Measurements from ENCODE around the gene MAN2A1.

Gene MAN2A1

DNA sequence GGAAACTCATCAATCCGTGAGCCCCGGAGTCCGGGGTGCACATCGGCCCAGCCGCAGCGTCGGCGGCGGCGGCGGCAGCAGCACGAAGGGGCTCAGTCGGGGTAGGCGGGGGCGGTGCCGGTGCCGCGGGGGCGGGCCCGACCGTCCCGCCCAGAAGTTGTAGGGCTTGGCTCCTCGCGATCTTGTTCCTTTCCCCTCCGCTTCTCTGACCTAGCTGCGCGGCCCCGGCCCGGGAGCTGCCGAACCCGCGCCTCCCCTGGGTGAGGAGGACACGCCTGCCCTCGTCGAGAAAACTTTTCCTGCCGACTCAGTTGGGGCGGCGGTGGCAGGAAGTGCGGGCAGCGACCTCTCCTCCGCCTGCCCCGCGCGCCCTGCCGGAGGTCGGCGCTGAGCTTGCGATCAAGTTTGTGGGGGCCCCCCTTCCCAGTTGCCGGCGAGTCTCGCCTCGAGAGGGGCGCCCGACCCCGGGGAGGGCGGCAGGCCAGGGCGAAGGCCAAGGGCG, at the start of gene MAN2A1:
Gene MAN2A1, plus strand, starts transcription at position 188 of the 502 bp plus-strand sequence. CDS start 491 bp downstream, outside the sequence.
- peak; percentile 71 for DNase-seq (ENCODE audit: low read depth)

DNA sequence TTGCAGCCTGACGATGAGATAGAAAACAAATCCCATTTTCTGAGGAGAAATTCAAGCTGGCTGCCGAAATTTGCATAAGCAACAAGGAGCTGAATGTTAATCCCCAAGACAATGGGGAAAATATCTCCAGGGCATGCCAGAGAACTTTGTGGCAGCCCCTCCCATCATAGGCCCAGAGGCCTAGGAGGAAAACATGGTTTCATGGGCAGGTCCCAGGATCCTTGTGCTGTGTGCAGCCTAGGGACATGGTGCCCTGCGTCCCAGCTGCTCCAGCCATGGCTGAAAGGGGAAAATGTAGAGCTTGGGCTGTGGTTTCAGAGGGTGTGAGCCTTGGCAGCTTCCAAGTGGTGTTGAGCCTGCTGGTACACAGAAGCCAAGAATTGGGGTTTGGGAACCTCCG, 48.8 kb upstream of the MAN2A1 start:
- DNase-seq (ENCODE audit: low read depth), result no peak

DNA sequence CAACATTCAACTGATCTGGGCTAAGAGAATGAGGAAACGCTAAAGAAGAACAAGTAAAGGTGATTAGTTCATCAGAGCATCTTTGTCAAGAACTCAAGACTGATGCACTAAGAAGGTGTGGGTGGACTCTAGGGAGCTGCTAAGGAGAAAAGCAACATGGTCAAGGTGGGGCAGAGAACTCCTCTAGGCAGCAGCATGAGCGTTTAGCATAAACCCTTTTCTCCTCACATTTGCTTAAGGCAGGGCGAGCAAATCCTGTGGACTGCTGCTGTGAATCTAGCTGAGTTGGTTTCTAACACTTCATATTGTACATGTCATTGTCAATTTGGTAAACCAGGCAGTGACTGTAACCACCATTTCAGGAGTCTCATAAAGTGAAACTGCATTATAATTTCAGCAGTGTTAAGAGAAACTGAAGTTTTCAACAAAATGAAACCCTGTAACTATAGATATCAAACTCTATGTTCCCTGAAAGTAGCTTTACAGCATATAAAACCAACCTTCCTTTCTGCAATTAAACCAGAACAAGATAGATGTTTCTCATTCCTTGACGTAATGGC, 45.9 kb upstream of the MAN2A1 start:
- no peak for DNase-seq (ENCODE audit: low read depth)

DNA sequence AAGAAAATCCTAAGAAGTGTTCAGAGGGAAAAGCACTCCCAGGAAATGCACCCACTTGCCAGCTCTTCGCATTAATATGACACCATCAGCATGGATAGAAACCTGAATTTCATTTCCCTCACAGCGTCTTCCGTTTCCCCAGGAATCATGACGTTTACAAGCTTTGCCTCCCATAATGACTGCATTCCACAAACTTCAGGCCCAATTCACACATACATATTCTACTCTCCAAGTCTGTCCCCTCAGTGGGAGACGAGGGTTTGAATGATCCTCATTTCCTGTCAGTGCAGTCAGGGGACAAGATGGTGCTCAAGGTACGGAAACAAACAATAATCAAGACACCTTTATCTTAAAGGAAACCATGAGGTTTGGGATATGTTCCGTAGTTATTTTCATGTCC, 44.9 kb upstream of the MAN2A1 start:
- no peak for DNase-seq (ENCODE audit: low read depth)

DNA sequence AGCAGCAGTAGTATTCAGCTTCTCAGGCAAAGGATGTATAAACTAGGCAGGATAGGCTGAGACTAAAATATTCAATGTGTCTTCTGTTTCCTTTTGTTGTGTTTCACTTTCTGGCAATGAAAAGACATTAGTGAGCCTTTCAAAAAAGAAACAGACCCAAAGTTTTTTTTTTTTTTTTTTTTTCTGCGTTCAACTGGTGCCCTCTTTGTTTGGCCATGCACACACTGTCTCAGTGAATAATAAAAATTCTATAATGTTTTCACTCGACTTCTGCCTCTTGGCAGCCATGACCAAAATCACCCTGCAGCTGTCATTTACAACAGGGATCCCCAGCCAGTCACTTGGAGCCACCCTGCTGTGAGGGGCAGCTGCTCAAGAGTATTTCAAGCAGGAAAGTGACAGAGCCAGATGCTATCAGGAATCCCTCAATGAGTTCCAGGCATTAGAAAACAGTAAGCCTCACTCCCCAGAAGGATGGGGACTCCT, 44.0 kb upstream of the MAN2A1 start:
- no peak for DNase-seq (ENCODE audit: low read depth)

DNA sequence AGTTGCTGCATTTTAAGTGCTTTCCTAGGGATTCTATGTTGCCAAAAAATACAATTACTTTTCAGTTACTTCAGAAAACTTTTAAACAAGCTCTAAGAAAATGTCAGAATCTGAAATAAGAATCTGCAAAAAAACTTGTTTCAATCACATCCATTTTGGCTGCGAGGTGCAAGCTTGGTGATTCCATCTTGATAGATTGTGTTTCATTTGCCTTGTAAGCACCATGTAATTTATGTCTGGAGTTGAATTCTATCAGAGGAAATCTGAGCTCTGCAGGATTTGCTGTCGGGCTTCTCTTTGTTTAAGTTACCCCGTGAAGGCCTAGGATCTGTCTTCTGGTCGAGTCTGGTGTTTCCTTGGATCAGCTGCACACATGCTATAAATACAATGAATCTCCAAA, 40.4 kb upstream of the MAN2A1 start:
- DNase-seq (ENCODE audit: low read depth), result no peak

DNA sequence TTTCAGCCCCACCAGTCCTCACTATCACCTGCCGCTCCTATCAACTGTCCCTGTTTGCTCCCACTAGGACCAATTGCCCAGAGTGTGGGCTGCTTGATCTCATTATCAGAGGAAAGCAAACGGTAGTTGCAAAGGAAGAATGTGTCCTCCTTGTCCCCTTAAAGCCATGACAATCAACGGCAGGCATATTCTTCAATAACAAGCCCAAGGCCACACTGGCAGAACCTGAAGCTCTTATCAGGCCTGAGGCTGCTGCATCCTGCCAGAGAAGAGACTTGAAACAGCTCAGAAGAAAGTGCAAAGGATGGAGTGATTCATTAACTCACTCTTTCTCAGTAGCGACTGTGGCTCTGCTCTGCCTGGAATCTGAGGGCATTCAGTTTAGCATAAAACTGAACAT, 39.2 kb upstream of the MAN2A1 start:
- DNase-seq (ENCODE audit: low read depth), result no peak

DNA sequence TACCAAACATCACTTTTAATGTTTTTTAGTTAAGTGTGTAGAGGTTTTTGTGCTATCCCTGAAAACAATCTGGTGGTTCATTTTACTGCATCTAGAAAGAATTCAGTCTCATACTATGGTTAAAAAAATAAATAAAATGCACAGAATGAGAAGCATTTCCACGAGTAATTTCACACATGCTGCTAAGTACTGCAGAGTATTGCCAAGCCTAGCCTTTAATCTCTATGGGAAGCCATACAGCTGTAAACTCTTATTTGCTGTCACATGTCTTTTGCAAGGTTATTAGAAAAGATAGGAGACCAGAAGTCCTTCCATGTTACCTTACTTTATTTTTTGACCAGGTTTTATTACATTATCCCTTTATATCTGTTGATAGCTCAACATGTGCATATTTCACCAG, 37.6 kb upstream of the MAN2A1 start:
- DNase-seq (ENCODE audit: low read depth), result no peak

DNA sequence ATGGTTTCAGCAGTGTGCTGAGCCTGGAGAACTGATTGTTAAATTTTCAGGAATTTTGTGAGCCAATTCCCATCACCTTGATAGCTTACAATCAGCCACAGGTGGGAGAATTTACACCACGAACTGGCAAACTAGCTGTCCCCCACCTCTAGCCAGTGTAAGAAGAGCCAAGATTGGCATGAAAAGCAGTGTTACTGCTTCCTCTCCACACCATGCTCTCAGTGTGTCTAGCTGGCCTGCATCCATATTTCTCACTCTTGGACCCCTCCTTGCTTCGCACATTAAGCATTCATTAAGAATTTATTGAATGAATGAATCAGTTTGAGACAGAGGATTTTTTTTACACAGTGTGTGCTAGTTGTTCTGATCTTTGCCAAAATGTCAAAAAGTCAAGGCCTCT, 36.7 kb upstream of the MAN2A1 start:
- DNase-seq (ENCODE audit: low read depth), result no peak

DNA sequence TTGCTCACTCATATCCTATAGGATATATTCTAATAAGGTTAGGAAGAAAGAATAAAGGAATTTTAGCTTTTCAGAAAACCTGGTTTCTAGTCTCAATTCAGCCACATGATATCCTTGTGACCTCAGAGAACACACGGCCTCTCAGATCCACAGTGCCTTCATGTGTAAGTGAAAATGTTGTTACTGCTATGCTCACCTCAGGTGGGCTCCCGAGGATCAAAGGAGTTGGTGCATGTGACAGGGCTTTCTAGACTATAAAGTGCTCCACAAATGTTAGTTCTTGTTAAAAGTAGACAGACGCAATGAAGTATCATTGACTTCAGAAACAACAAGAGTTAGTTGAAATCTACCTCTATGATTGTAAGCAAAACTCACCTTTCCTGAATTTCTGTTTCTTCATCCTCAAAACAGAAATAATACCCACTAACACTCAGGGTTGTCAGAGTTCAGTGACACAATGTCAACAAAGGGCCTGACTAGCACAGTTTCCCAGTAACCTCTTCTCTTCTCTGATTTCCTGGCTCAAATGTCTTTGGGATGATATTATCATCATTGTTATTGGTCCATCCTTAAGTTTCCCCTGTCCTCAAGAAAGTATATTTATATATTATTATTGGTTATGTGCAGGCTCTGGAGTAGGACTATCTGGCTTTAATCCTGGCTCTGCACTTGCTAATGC, 36.0 kb upstream of the MAN2A1 start:
- DNase-seq (ENCODE audit: low read depth), result no peak

DNA sequence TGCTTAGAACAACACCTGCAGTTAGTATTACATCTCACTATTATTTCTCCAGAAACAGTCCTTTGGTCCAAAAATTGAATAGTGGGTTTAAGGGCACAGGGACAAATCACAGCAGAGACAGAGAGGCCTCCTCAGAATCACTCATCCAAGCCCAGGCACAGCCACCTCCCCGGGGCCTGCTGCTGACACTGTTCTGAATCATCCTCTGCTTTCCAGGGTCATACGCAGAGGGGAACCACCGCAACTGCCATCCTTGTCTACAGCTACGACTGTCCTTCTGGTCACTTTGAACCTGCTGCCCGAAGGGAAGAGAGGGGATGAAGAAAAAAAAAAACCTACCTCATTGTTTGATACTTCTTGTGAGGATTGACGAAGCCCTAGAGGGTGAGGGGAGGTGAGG, 35.3 kb upstream of the MAN2A1 start:
- DNase-seq (ENCODE audit: low read depth), result no peak

DNA sequence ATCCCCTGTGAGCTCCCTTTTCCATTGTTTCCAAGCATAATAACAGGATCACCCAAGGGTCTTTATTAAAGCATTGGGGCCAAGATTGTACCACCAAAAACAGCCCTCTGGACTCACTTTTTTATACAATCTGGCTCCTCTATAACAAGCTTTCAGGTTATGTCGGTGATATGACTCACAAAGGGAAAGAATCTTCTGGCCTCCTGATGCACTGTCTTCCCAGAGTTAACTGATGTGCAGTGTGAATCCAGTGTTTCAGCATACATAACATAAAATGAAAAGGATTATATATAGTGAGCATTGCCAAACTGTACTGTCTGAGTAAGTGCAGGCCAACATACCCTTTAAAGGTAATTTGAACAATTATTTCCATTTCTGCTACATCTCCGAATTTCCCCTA, 33.9 kb upstream of the MAN2A1 start:
- DNase-seq (ENCODE audit: low read depth), result no peak

DNA sequence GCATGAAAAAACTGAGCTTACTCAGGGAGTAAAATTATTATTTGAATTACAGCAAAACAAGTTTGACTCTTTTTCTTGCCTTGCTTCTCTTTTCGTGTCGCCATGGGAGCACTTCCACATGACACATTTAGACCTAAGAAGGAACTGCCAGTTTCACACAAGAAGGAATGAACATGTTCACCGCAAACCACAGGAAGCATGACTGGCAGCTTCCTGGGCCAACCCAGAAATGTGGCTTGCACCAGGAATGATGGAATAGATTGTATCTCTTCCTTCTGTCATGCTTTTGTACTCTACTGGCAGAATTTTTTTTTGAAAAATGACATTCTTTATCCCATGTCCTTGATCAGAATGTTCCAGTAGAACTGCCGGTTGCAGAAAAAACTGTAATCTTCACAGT, 32.9 kb upstream of the MAN2A1 start:
- DNase-seq (ENCODE audit: low read depth), result peak; percentile 51

DNA sequence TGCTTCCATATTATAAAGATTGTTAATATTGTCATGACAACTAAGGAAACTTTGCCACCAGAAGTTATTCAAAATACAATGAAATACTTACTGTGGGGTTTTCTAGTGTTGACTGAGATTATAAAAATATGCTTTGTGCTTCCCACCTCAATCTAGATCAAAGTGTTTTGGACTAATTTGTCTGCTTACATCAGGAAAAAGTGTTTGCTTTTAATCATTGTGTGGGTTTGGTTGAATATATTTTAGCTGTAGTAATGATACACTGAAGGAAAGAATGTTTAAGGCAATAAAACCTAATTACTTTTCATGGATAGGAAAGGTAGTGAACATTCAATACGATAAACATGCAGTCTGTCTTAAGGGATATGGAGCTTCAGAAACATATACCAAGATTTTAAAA, 29.8 kb upstream of the MAN2A1 start:
- no peak for DNase-seq (ENCODE audit: low read depth)

DNA sequence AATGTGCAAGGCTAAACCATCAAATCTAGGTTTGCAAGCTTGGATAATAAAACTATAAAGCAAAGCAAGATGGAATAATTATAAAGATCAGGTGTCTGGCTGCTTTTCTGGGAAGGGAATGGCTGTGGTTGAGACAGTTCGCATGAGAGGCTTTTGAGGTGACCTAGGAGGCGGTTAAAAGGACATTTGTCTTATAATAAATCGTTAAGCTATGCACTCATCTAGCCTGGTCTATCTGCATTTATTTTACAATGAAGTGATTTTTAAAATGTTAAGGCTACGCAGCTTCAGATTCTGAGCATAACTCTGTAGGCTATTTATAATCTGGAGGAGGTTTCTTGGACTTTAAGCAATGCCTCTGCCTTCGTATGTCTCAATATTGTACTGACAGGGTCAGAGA, 29.4 kb upstream of the MAN2A1 start:
- DNase-seq (ENCODE audit: low read depth), result no peak

DNA sequence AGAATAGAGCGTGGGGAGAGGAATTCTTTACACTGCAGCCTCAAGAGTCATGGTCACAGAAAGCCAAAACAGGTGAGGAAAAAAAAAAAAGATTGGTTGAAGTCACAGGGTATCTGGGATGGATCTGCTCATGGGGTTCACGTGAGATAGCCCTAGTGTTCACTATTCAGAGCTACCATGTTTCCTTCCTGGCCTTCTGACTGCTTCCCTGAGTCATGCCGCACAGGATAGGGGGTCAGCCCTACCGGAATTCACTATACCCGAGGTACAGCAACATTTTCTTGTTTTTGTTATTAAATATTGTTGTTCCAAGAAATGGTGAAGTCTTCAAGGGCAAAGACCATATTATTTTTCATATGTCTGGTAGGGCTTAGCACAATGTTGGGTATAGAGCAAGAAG, 21.5 kb upstream of the MAN2A1 start:
- no peak for DNase-seq (ENCODE audit: low read depth)

DNA sequence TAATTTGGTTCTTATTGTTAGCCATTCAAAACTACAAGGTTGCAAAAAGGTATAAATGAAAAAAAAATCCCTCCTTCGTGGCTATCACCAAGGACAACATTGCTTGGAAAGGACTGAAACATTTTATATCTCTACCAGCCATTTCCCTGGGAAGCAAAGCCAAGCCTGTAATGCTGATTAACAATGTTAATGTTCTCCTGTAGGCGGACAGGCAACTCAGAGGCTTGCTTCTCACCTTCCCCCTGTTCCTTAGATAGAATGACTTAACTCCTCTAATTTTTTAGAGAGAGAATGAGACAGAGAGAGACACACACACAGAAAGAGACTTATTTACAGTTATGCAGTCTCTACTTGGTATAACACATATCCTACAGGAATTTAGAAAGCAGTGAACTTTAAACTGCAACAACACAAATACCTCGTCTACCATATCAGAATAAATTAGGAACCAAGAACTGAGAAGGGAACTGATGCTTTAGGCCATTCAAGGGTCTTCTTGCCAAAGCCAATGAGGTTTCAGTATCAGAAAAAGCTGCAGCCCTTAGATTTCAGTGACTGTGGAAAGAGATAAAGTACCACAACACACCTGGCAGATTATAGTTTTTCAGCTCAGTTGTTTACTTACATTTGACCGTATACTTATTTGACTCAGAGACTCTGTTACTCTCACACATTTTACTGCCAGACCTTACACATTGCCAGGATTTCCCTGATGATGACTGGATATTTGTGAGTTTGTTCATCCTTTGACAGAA, 20.9 kb upstream of the MAN2A1 start:
- no peak for DNase-seq (ENCODE audit: low read depth)

DNA sequence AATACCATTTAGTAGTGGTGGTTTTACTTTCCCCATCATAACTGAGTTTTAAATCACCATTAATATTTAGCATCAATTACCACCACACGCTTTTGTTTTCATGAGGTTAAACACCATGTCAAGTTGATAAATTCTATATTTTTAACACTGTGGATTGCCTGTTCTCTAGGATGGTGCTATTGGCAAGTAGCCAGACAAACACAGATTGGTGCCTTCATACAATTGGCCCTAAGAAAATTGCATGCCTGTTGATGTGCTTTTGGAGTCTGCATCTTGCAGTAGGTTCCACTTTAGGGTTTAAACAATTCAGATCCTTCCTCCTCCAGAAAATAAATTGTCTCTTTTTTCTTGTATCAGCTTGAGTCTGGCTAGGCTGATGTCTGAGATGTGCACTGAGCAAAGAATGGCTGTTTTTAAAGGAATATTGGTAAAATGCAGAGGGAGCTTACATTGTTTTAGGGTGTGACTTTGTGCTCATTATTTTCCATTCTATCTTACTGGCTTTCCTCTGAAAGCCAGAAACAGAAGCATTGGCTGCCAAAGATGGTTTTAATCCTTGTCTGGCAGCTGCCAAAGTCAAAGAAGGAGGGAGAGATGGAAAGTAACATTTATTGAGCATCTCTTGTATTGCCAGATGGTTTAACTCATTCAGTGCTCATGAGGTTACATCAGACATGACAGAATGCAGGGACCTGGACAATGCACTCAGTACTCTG, 19.6 kb upstream of the MAN2A1 start:
- DNase-seq (ENCODE audit: low read depth), result no peak

DNA sequence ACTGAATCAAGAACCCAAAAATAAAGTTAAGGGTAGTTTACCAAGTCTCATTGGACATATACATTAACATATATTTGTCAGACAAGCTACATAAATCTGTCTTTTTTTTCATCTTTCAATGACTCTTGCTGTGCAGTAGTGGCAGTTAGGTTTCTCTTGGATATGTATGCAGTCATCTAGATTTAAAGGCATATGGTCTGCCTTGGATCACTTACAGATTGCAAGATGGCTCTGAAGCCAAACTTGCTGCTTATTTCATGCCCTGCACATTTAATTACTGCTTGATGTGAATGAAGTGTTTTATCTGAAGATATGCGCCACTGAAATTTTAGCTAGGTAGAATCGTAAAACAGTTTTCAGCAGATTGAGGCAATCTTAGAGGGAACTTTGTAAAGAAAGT, 18.6 kb upstream of the MAN2A1 start:
- DNase-seq (ENCODE audit: low read depth), result no peak

DNA sequence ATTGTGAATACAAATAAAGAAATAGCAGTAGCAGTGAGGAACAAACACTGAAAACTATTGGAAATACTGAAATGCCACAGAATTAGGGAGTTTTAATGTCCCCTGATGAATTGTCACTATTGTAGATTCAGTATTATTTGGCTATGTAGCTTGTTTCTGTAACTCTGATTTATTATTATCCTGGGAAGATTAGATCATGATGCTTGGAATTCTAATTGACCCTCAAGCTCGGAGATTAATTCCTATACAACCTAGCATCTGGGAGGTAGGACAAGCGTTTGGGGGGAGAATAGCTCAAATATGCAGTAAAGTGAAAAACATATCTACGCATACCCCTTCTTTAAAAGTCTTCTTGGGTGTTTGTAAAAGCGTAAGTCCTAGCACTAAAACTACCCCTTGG, 15.1 kb upstream of the MAN2A1 start:
- no peak for DNase-seq (ENCODE audit: low read depth)

DNA sequence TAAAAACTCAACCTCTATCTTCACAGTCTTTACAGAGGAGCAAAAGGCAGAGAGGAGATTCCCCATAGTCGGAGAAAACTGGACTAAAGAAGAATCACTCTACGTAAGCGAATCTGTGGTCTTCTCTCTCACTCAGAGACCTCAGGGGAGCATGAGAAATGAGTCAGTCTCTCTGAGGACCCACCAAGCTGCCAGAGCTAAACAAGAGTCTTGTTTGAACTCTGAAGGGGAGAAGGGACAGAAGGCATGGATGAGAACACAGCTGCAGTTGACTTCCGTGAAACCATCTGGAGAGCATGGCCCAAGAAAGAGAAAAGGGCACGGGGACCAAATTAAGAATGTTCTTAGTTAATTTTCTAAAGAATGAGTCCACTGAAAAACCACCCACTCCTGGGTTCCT, 12.8 kb upstream of the MAN2A1 start:
- no peak for DNase-seq (ENCODE audit: low read depth)

DNA sequence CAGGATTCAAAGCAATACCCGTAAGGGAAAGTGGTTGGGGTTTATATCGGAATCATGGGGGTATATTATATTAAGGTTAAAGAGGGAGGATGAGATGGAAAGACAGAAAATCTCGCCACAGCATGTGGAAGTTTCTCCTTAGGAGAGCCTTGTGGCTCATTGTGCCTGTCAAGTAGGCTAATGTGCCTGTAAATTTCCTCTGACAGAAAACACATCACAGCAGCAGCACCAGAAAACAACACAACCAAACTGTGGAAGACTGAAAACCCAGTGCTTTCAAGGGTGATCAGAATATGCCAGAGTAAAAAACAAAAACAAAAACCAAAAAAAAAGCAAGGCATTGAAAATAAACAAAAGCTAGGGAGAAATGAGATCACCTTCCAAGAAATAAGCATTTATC, 11.3 kb upstream of the MAN2A1 start:
- no peak for DNase-seq (ENCODE audit: low read depth)

DNA sequence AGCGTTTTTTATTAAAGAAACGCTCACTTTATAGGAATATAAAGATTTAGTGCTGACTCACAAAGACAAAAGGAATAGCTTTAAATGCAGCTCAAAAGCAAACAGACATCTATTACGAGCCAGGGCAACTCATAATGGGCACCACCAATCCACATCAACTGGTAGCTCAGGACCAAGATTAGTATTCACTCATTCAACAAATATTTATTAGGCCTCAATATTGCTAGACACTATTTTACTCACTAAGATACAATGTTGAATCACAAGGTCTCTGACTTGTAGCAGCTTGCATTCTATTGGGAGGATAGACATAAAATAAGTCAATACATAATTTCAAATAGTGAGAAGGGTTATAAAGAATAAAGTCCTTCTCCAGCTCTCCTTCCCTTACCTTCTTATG, 8.0 kb upstream of the MAN2A1 start:
- no peak for DNase-seq (ENCODE audit: low read depth)
